Vagina (tissue), 2 donors: ENCODE data around the gene EYS.
"Not testable (repeated sequence)": the region's sequence is repeated elsewhere in the genome, so short reads cannot be mapped to it uniquely, and the experiment has no call there.

Experiments
- CTCF ChIP-seq, 3 experiments: fragments of 450-650 bp in 2 of 3; fragments of 200-600 bp in 1 of 3; sonication (generic) in 1 of 3; IDR thresholded peaks; one replicate each; pipeline ENCODE4 v1.5.1; 2017 to 2019; ENCODE audit warnings: antibody characterized with exemption in 3 of 3, mild to moderate bottlenecking in 2 of 3, moderate library complexity in 2 of 3
- POLR2AphosphoS5 ChIP-seq, 2 donors: sonication (generic); formaldehyde crosslinking; IDR thresholded peaks; one replicate each; pipeline ENCODE4 v1.9.0; 2017; ENCODE audit warnings: antibody characterized with exemption in 2 of 2, mild to moderate bottlenecking in 2 of 2, low read depth in 1 of 2; ENCODE audit not compliant: insufficient read depth in 1 of 2

DNA sequence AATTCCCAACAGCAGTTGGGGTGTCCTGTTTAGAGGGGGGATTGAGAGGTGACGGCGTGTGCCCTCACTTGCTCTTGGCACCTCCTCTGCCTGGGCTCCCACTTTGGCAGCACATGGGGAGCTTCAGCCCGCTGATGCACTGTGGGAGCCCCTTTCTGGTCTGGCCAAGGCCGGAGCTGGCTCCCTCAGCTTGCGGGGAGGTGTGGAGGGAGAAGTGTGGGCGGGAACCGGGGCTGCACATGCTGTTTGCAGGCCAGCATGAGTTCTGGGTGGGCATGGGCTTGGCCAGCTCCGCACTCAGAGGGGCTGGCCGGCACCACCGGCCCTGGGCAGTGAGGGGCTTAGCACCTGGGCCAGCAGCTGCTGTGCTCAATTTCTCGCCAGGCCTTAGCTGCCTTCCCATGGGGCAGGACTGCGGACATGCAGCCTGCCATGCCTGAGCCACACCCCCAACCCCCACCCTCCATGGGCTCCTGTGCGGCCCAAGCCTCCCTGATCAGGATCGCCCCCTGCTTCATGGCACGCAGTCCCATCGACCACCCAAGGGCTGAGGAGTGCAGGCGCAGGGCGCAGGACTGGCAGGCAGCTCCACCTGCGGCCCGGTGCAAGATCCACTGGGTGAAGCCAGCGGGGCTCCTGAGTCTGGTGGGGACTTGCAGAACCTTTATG lies 1675.9 kb downstream of the EYS start:
- not testable (repeated sequence) for TF ChIP-seq CTCF (IDR thresholded peaks at IDR 0.05); POLR2AphosphoS5 (IDR thresholded peaks at IDR 0.05; ENCODE audit: insufficient read depth in 1 of 2, low read depth in 1 of 2)
